Measurements from ENCODE around the gene HS2ST1. TPM values are rescaled to one million over a fixed set of nuclear protein-coding genes. Genes with fewer than 3 reads are reported as not detected.
A peak's percentile ranks its signal among the peaks of the same experiment; 100 is the strongest.

Gene HS2ST1
- total RNA-seq, 1 donor from 2014 or later, result 11.5 TPM

GRCh38 chr1:86905875-86906274 is 8.6 kb upstream of the HS2ST1 start:
- Histone ChIP-seq H3K27ac (no peak overlapping the region), H3K4me3 (no peak overlapping the region), H3K9me3 (no peaks in the 10 kb centered on the region), H3K27me3 (no peaks in the 10 kb centered on the region), H3K36me3 (no peaks in the 10 kb centered on the region), H3K4me1 (peaks cover 54% of the 10 kb centered on the region)
- intact Hi-C loops (cut with DNase I), result no loop called here
- TF ChIP-seq POLR2A (IDR thresholded peaks at IDR 0.05), result no peak
- TF ChIP-seq CTCF (IDR thresholded peaks at IDR 0.05), result no peak
- TF ChIP-seq POLR2AphosphoS5 (IDR thresholded peaks at IDR 0.05; ENCODE audit: insufficient read depth in 1 of 2, low read depth in 1 of 2), result no peak
- DNase-seq (ENCODE audit: extremely low spot score in 2 of 2), result no peak

DNA sequence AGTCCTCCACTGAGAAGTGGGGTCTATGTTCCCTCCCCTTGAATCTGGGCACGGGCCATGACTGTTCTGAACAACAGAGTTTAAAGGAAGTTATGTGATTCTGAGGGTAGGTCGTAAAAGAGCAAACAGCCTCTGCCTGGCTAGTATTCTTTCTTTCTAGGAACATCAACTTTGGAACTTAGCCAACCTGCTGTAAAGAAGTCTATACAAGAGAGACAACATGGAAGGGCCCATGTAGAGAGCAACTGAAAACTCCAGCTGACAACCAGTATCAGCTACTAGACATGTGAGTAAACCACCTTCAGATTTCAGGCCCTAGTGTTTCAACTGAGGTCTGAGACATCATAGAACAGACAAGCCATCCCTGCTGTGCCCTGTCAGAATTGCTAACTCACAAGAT is 8.0 kb upstream of the HS2ST1 start:
- Histone ChIP-seq H3K36me3 (no peaks in the 10 kb centered on the region), H3K4me1 (peaks cover 59% of the 10 kb centered on the region), H3K9me3 (no peaks in the 10 kb centered on the region), H3K27ac (no peak overlapping the region), H3K27me3 (no peaks in the 10 kb centered on the region), H3K4me3 (no peak overlapping the region)
- no peak for TF ChIP-seq POLR2A (IDR thresholded peaks at IDR 0.05)
- TF ChIP-seq CTCF (IDR thresholded peaks at IDR 0.05), result no peak
- no peak for TF ChIP-seq POLR2AphosphoS5 (IDR thresholded peaks at IDR 0.05; ENCODE audit: insufficient read depth in 1 of 2, low read depth in 1 of 2)
- intact Hi-C loops (cut with DNase I), result no loop called here
- DNase-seq (ENCODE audit: extremely low spot score in 2 of 2), result no peak

DNA sequence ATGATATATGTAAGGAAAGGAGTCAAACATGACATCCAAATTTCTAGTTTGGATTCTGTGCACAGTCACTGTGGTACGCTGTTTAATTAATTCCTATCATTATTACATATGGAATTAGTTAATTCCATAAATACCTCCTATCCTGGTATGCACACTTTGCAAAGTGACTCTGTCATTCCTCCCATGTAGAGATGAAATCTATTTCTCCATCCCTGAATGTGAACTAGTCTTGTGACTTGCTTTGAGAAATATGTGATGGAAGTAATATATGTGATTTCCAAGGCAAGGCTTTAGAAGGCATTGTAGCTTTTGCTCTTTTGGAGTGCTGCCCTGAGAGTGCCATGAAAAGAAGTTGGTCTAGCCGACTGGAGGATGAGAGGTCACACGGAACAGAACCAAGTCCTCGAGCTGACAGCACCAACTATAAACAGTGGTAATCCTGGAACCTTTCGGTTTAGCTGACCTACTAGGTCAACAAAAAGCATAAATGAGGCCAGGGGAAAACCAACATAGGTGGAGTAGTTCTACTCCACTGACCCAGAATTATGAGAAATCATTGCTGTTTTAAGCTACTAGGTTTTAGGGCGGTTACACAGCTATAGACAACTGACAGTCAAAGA is 2.0 kb upstream of the HS2ST1 start:
- H3K4me1 ChIP-seq, result peaks cover 46% of the 10 kb centered on the region
- no peaks in the 10 kb centered on the region for H3K27me3 ChIP-seq
- no peak for DNase-seq (ENCODE audit: extremely low spot score in 2 of 2)
- TF ChIP-seq POLR2A (IDR thresholded peaks at IDR 0.05) (no peak), POLR2AphosphoS5 (IDR thresholded peaks at IDR 0.05; ENCODE audit: insufficient read depth in 1 of 2, low read depth in 1 of 2) (no peak), CTCF (IDR thresholded peaks at IDR 0.05) (no peak)
- H3K4me3 ChIP-seq, result peak overlapping the region; percentile 77 to 95
- no peak overlapping the region for H3K27ac ChIP-seq
- H3K9me3 ChIP-seq, result no peaks in the 10 kb centered on the region
- H3K36me3 ChIP-seq, result no peaks in the 10 kb centered on the region
- intact Hi-C loops (cut with DNase I), result loop anchor here (10.0 kb wide), 1 partner anchor 208 kb away; the partner anchor contains the start of gene SH3GLB1

GRCh38 chr1:86913399-86913895 is 988 bp upstream of the HS2ST1 start:
- Histone ChIP-seq H3K9me3 (no peaks in the 10 kb centered on the region), H3K4me3 (peak overlapping the region; percentile 77 to 95), H3K36me3 (no peaks in the 10 kb centered on the region), H3K4me1 (peaks cover 44% of the 10 kb centered on the region), H3K27ac (peak overlapping the region; percentile 90), H3K27me3 (no peaks in the 10 kb centered on the region)
- TF ChIP-seq POLR2A (IDR thresholded peaks at IDR 0.05) (no peak), POLR2AphosphoS5 (IDR thresholded peaks at IDR 0.05; ENCODE audit: insufficient read depth in 1 of 2, low read depth in 1 of 2) (no peak), CTCF (IDR thresholded peaks at IDR 0.05) (no peak)
- DNase-seq (ENCODE audit: extremely low spot score in 2 of 2), result no peak
- intact Hi-C loops (cut with DNase I), result loop anchor here (10.0 kb wide), 1 partner anchor 209 kb away; the partner anchor contains the start of gene SH3GLB1

Data from vagina (tissue), 2 donors.